Gastroesophageal sphincter (tissue), 4 donors: ENCODE results near the gene B3GNT4. TPM values are rescaled to one million over a fixed set of nuclear protein-coding genes. Genes with fewer than 3 reads are reported as not detected.
"Not testable (repeated sequence)": the region's sequence is repeated elsewhere in the genome, so short reads cannot be mapped to it uniquely, and the experiment has no call there.

Experiments
- ATAC-seq: fragments of 150-250 bp; one replicate; pipeline ENCODE4 v1.9.1; 2016; ENCODE audit warnings: mild to moderate bottlenecking, moderate library complexity
- H3K27ac ChIP-seq, 4 donors: fragments of 200-600 bp; sonication (generic) in 3 of 4; 1 replicate in 3 of 4; 2 replicates in 1 of 4; pipeline ENCODE4 v1.5.1; 2016 to 2019
- H3K27me3 ChIP-seq: fragments of 200-600 bp; sonication (generic); one replicate; pipeline ENCODE4 v1.5.1; 2019
- H3K36me3 ChIP-seq, 2 donors: fragments of 200-600 bp; sonication (generic); one replicate each; pipeline ENCODE4 v1.5.1; 2019; ENCODE audit warnings: control low read depth in 1 of 2
- H3K4me1 ChIP-seq, 3 donors: fragments of 200-600 bp; sonication (generic); 1 replicate in 2 of 3; 2 replicates in 1 of 3; pipeline ENCODE4 v1.5.1; 2016 to 2019; ENCODE audit warnings: control low read depth in 2 of 3
- H3K4me3 ChIP-seq, 2 donors: fragments of 200-600 bp; sonication (generic); one replicate each; pipeline ENCODE4 v1.5.1; 2019; ENCODE audit warnings: mild to moderate bottlenecking in 1 of 2, moderate library complexity in 1 of 2
- H3K9me3 ChIP-seq, 3 donors: fragments of 200-600 bp; sonication (generic); one replicate each; pipeline ENCODE4 v1.5.1; 2017 to 2019; ENCODE audit warnings: control low read depth in 2 of 3
- CTCF ChIP-seq, 4 experiments: fragments of 200-600 bp in 2 of 4; fragments of 450-650 bp in 2 of 4; sonication (generic) in 1 of 4; IDR thresholded peaks; one replicate each; pipeline ENCODE4 v1.5.1; 2017 to 2019; ENCODE audit warnings: antibody characterized with exemption in 4 of 4, mild to moderate bottlenecking in 2 of 4, moderate library complexity in 2 of 4
- EP300 ChIP-seq: sonication (generic); formaldehyde crosslinking; IDR thresholded peaks from one replicate; pipeline ENCODE4 v1.6.1; 2017; ENCODE audit warnings: antibody characterized with exemption, mild to moderate bottlenecking
- POLR2A ChIP-seq, 2 donors: fragments of 450-650 bp; IDR thresholded peaks; one replicate each; pipeline ENCODE4 v1.6.1; 2017; ENCODE audit warnings: antibody characterized with exemption in 2 of 2, mild to moderate bottlenecking in 2 of 2, moderate library complexity in 1 of 2
- POLR2AphosphoS5 ChIP-seq: sonication (generic); formaldehyde crosslinking; IDR thresholded peaks from one replicate; pipeline ENCODE4 v1.6.1; 2017; ENCODE audit warnings: antibody characterized with exemption
- WGBS, 2 donors: methylation state at CpG; one replicate each; pipeline ENCODE4 v1.1.5; 2018; ENCODE audit warnings: low coverage in 1 of 2; 5-methylcytosine and 5-hydroxymethylcytosine counted together
- total RNA-seq, 4 donors: library from RNA; depleted of rRNA; stranded (reverse); fragments of >200 nt; gene quantifications; one replicate each; pipeline ENCODE4 v1.1.0, GENCODE V29; 2016

Gene B3GNT4
- total RNA-seq, 4 donors from 2014 or later = not detected

DNA sequence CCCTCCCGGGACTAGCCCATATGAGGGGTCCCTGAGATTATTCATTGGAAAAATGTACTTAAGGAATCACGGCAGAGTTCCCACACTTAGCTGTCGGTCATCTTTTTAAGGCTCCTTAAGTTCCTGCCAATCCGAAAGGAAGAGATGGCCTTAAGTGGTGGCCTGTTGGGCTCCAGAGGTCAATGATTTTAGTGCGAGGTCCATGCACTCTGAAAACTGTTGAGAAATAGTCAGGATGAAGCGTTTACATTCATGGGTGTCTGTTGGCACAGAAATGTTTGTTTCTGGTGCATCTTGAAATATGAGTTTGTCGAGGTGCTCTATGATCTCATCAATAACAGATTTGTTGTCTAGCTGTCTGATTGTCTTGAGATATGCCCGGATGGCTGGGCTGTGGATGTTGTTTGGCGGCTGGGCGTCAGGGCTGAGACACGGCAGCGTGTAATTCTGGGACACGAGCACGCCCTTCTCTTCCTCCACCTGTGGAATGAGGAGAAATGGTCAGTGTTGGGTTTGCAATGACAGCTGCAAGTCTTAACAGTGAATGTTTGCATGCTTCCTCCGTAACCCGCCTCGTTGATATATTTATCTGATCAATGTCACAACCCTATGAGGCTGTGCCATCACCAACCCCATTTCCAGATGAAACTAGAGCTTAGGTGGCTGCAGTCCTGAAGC is 31.1 kb upstream of the B3GNT4 start:
- H3K4me3 ChIP-seq = no peak overlapping the region
- H3K4me1 ChIP-seq = no peaks in the 10 kb centered on the region
- H3K36me3 ChIP-seq = no peaks in the 10 kb centered on the region
- peaks cover 15% of the 10 kb centered on the region for H3K27me3 ChIP-seq
- 45 to 65% methylated on average over 4 to 17 of the region's 17 CpGs for WGBS, 2 donors
- ATAC-seq = no peak
- H3K27ac ChIP-seq = no peak overlapping the region
- H3K9me3 ChIP-seq = no peaks in the 10 kb centered on the region
- no peak for TF ChIP-seq POLR2AphosphoS5
- TF ChIP-seq POLR2A (IDR thresholded peaks at IDR 0.05) = no peak
- no peak for TF ChIP-seq CTCF (IDR thresholded peaks at IDR 0.05)
- no peak for TF ChIP-seq EP300

GRCh38 chr12:122174155-122174845 is 29.2 kb upstream of the B3GNT4 start, which contains the start of gene IL31:
Gene IL31 (minus strand): TSS chr12:122174221. CDS start chr12:122174172, 49 bp downstream.
- H3K9me3 ChIP-seq = no peaks in the 10 kb centered on the region
- no peak within 1 kb of the TSS for H3K27ac ChIP-seq
- no peaks in the 10 kb centered on the region for H3K36me3 ChIP-seq
- no peak within 1 kb of the TSS for H3K4me3 ChIP-seq
- H3K4me1 ChIP-seq = no peaks in the 10 kb centered on the region
- TF ChIP-seq POLR2A (IDR thresholded peaks at IDR 0.05) (no peak), CTCF (IDR thresholded peaks at IDR 0.05) (no peak), EP300 (no peak), POLR2AphosphoS5 (no peak)
- ATAC-seq = no peak
- H3K27me3 ChIP-seq = peaks cover 15% of the 10 kb centered on the region
- 86 to 98% methylated on average over 5 to 7 of the region's 17 CpGs for WGBS, 2 donors

- not testable (repeated sequence) for H3K4me1 ChIP-seq, H3K4me3 ChIP-seq, ATAC-seq, H3K36me3 ChIP-seq, H3K27ac ChIP-seq, H3K9me3 ChIP-seq, H3K27me3 ChIP-seq
- WGBS, 2 donors = 100% methylated on average over 1 of the region's 4 CpGs; no CpG with 5 or more reads in 1 of the 2 donors
These were observed 27.0 kb upstream of the B3GNT4 start for GRCh38 chr12:122176473-122176872.

GRCh38 chr12:122182887-122183587 is 20.5 kb upstream of the B3GNT4 start, which contains the start of gene LRRC43:
Gene LRRC43 (plus strand): TSS chr12:122183123. CDS start chr12:122183145, 22 bp downstream.
- Histone ChIP-seq H3K4me1 (peaks cover 0 to 11% (median 0%) of the 10 kb centered on the region in 3 donors), H3K27me3 (no peaks in the 10 kb centered on the region), H3K4me3 (peak within 1 kb of the TSS; percentile 37 to 58), H3K9me3 (no peaks in the 10 kb centered on the region), H3K36me3 (no peaks in the 10 kb centered on the region), H3K27ac (peak within 1 kb of the TSS in 1 of 4 donors; percentile 57)
- WGBS, 2 donors = 0 to 13% methylated on average over 1 to 4 of the region's 63 CpGs
- TF ChIP-seq POLR2AphosphoS5 (no peak), EP300 (no peak), CTCF (IDR thresholded peaks at IDR 0.05) (no peak)
- peak; percentile 70 for ATAC-seq

DNA sequence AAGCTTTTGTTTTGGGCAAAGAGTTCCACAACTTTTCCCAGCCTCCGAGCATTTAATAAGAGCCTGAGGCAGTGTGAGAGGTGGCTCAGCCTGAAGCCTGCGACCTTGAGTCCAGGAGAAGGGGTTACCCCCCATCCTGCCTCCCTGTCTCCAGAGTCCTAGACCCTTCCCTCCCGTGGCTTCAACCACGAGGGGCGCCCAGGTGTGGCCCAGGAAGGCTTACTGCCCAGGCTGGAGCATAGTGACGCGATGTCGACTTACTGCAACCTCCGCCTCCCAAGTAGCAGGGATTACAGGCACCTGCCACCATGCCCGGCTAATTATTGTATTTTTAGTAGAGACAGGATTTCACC is 19.9 kb upstream of the B3GNT4 start:
- Histone ChIP-seq H3K27ac (peak overlapping the region in 1 of 4 donors; percentile 57), H3K9me3 (no peaks in the 10 kb centered on the region), H3K36me3 (no peaks in the 10 kb centered on the region), H3K4me3 (peak overlapping the region in 1 of 2 donors; percentile 58), H3K4me1 (peaks cover 0 to 11% (median 0%) of the 10 kb centered on the region in 3 donors), H3K27me3 (no peaks in the 10 kb centered on the region)
- no peak for ATAC-seq
- TF ChIP-seq CTCF (IDR thresholded peaks at IDR 0.05) = no peak
- TF ChIP-seq POLR2A (IDR thresholded peaks at IDR 0.05) = no peak
- TF ChIP-seq POLR2AphosphoS5 = no peak
- TF ChIP-seq EP300 = no peak
- WGBS, 2 donors = 88 to 100% methylated on average over 1 to 5 of the region's 10 CpGs
